Measurements from ENCODE around the gene SERPINE3. TPM values are rescaled to one million over a fixed set of nuclear protein-coding genes. Genes with fewer than 3 reads are reported as not detected.

Gene SERPINE3
- total RNA-seq, 1 experiment from 2014 or later = 0.59 TPM

DNA sequence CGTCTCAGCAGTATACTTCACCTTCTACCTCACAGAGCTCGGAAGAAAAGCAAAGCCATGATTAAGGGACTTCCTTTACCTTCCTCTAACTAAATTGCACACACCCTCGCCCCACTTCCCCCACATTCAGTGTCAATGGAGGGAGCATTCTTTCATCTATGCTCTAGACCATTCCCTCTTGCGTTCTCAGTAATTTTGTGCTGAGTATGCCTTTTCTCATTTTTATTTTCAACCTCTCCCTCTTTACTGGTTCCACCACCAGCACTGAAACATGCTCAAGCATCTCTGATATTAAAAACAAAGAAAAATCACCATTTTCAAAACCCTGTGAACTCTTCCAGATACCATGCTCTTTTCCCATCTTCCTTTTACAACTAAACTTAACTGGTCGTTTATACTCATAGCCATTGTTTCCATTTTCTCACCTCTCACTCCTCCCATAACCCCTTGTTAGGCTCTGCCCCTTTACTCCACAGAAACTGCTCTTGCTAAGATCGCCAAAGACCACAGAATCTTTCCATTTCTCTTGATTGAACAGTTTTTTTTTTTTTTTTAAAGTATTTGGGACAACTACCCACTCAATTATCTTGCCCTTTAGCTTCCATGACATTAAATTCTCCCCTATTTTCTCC lies 32.4 kb downstream of the SERPINE3 start (continued):
- TF ChIP-seq, protein P1, sequence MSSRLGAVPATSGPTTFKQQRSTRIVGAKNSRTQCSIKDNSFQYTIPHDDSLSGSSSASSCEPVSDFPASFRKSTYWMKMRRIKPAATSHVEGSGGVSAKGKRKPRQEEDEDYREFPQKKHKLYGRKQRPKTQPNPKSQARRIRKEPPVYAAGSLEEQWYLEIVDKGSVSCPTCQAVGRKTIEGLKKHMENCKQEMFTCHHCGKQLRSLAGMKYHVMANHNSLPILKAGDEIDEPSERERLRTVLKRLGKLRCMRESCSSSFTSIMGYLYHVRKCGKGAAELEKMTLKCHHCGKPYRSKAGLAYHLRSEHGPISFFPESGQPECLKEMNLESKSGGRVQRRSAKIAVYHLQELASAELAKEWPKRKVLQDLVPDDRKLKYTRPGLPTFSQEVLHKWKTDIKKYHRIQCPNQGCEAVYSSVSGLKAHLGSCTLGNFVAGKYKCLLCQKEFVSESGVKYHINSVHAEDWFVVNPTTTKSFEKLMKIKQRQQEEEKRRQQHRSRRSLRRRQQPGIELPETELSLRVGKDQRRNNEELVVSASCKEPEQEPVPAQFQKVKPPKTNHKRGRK (CRISPR knock-in tag; IDR thresholded peaks at IDR 0.05; ENCODE audit: borderline replicate concordance) = no peak
- TF ChIP-seq IRF2 (CRISPR knock-in tag; IDR thresholded peaks at IDR 0.05; ENCODE audit: borderline replicate concordance, low read depth) = no peak

DNA sequence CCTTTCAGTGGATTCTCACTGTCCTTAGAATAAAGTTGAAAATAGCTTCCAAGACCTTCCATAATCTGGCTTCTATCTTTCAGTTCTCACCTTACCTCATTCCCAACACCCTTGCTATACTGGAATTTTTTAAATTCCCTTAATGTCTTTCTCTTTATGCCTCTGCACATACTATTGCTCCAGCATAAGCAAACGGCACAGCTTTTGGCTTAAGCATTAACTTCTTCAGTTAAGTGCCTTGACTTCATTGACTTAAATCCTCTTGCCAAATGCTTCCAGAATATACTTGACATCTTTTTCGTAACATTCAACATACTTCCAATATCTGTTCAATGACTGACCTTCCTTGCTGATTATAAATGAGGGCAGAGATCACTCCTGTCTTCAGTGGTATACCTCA lies 34.0 kb downstream of the SERPINE3 start:
- ATAC-seq = no peak
- TF ChIP-seq, protein P2, sequence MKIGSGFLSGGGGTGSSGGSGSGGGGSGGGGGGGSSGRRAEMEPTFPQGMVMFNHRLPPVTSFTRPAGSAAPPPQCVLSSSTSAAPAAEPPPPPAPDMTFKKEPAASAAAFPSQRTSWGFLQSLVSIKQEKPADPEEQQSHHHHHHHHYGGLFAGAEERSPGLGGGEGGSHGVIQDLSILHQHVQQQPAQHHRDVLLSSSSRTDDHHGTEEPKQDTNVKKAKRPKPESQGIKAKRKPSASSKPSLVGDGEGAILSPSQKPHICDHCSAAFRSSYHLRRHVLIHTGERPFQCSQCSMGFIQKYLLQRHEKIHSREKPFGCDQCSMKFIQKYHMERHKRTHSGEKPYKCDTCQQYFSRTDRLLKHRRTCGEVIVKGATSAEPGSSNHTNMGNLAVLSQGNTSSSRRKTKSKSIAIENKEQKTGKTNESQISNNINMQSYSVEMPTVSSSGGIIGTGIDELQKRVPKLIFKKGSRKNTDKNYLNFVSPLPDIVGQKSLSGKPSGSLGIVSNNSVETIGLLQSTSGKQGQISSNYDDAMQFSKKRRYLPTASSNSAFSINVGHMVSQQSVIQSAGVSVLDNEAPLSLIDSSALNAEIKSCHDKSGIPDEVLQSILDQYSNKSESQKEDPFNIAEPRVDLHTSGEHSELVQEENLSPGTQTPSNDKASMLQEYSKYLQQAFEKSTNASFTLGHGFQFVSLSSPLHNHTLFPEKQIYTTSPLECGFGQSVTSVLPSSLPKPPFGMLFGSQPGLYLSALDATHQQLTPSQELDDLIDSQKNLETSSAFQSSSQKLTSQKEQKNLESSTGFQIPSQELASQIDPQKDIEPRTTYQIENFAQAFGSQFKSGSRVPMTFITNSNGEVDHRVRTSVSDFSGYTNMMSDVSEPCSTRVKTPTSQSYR (CRISPR knock-in tag; IDR thresholded peaks at IDR 0.05) = no peak
- TF ChIP-seq, protein P3, sequence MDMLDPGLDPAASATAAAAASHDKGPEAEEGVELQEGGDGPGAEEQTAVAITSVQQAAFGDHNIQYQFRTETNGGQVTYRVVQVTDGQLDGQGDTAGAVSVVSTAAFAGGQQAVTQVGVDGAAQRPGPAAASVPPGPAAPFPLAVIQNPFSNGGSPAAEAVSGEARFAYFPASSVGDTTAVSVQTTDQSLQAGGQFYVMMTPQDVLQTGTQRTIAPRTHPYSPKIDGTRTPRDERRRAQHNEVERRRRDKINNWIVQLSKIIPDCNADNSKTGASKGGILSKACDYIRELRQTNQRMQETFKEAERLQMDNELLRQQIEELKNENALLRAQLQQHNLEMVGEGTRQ (CRISPR knock-in tag; IDR thresholded peaks at IDR 0.05) = no peak
- no peak for TF ChIP-seq NFE2L1 (CRISPR knock-in tag; IDR thresholded peaks at IDR 0.05)
- TF ChIP-seq, protein P4, sequence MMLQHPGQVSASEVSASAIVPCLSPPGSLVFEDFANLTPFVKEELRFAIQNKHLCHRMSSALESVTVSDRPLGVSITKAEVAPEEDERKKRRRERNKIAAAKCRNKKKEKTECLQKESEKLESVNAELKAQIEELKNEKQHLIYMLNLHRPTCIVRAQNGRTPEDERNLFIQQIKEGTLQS (CRISPR knock-in tag; conservative IDR thresholded peaks at IDR 0.05) = no peak
- TF ChIP-seq, protein P5, sequence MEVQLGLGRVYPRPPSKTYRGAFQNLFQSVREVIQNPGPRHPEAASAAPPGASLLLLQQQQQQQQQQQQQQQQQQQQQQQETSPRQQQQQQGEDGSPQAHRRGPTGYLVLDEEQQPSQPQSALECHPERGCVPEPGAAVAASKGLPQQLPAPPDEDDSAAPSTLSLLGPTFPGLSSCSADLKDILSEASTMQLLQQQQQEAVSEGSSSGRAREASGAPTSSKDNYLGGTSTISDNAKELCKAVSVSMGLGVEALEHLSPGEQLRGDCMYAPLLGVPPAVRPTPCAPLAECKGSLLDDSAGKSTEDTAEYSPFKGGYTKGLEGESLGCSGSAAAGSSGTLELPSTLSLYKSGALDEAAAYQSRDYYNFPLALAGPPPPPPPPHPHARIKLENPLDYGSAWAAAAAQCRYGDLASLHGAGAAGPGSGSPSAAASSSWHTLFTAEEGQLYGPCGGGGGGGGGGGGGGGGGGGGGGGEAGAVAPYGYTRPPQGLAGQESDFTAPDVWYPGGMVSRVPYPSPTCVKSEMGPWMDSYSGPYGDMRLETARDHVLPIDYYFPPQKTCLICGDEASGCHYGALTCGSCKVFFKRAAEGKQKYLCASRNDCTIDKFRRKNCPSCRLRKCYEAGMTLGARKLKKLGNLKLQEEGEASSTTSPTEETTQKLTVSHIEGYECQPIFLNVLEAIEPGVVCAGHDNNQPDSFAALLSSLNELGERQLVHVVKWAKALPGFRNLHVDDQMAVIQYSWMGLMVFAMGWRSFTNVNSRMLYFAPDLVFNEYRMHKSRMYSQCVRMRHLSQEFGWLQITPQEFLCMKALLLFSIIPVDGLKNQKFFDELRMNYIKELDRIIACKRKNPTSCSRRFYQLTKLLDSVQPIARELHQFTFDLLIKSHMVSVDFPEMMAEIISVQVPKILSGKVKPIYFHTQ (CRISPR knock-in tag; IDR thresholded peaks at IDR 0.05) = no peak
- TF ChIP-seq RORB (CRISPR knock-in tag; IDR thresholded peaks at IDR 0.05) = no peak
- TF ChIP-seq, protein P6, sequence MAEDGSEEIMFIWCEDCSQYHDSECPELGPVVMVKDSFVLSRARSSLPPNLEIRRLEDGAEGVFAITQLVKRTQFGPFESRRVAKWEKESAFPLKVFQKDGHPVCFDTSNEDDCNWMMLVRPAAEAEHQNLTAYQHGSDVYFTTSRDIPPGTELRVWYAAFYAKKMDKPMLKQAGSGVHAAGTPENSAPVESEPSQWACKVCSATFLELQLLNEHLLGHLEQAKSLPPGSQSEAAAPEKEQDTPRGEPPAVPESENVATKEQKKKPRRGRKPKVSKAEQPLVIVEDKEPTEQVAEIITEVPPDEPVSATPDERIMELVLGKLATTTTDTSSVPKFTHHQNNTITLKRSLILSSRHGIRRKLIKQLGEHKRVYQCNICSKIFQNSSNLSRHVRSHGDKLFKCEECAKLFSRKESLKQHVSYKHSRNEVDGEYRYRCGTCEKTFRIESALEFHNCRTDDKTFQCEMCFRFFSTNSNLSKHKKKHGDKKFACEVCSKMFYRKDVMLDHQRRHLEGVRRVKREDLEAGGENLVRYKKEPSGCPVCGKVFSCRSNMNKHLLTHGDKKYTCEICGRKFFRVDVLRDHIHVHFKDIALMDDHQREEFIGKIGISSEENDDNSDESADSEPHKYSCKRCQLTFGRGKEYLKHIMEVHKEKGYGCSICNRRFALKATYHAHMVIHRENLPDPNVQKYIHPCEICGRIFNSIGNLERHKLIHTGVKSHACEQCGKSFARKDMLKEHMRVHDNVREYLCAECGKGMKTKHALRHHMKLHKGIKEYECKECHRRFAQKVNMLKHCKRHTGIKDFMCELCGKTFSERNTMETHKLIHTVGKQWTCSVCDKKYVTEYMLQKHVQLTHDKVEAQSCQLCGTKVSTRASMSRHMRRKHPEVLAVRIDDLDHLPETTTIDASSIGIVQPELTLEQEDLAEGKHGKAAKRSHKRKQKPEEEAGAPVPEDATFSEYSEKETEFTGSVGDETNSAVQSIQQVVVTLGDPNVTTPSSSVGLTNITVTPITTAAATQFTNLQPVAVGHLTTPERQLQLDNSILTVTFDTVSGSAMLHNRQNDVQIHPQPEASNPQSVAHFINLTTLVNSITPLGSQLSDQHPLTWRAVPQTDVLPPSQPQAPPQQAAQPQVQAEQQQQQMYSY (CRISPR knock-in tag; IDR thresholded peaks at IDR 0.05) = no peak
- no peak for TF ChIP-seq ZNF263 (CRISPR knock-in tag; IDR thresholded peaks at IDR 0.05; ENCODE audit: low read depth)
- no peaks in the 10 kb centered on the region for H3K4me1 Mint-ChIP-seq
- H3K4me3 Mint-ChIP-seq = no peak overlapping the region
- ChIA-PET POLR2A (no interaction called here), CTCF (no interaction called here)
- H3K27ac Mint-ChIP-seq = no peak overlapping the region
- no peaks in the 10 kb centered on the region for H3K9me3 Mint-ChIP-seq
- no peak for DNase-seq (ENCODE audit: low spot score)
- H3K36me3 Mint-ChIP-seq = peaks cover 36% of the 10 kb centered on the region
- H3K27me3 Mint-ChIP-seq (ENCODE audit: low read depth) = no peaks in the 10 kb centered on the region

Measured in WTC11 (cell line).